Hematopoietic multipotent progenitor cell treated with erythropoietin and hydrocortisone succinate and interleukin-3 and kit ligand, for 17 days (in vitro differentiated cells): ENCODE data around the gene CAPN8.
A peak's percentile ranks its signal among the peaks of the same experiment; 100 is the strongest.

Source experiments
- DNase-seq: peaks from one replicate; pipeline ENCODE4 v3.0.0-alpha.2; 2015; ENCODE audit warnings: low spot score

The CAPN8 gene

GRCh38 chr1:223617323-223618070 lies 48.0 kb downstream of the CAPN8 start:
- no peak for DNase-seq

- no peak for DNase-seq
Measured at GRCh38 chr1:223616586-223616985, 48.9 kb downstream of the CAPN8 start.

- DNase-seq, result no peak
Measured at GRCh38 chr1:223611936-223612335, 53.6 kb downstream of the CAPN8 start.

GRCh38 chr1:223609977-223610376 lies 55.5 kb downstream of the CAPN8 start:
- DNase-seq, result no peak

- no peak for DNase-seq
Measured at GRCh38 chr1:223609066-223609465, 56.4 kb downstream of the CAPN8 start.

GRCh38 chr1:223558512-223558911 lies 107.0 kb downstream of the CAPN8 start:
- DNase-seq, result no peak

GRCh38 chr1:223557130-223557475 lies 108.4 kb downstream of the CAPN8 start:
- no peak for DNase-seq

- peak; percentile 9 for DNase-seq
Measured at GRCh38 chr1:223556414-223557129, 108.9 kb downstream of the CAPN8 start.

GRCh38 chr1:223553957-223554356 lies 111.5 kb downstream of the CAPN8 start:
- no peak for DNase-seq

- DNase-seq, result no peak
Measured at GRCh38 chr1:223551610-223552009, 113.9 kb downstream of the CAPN8 start.

GRCh38 chr1:223549740-223550139 lies 115.8 kb downstream of the CAPN8 start:
- no peak for DNase-seq

- no peak for DNase-seq
Measured at GRCh38 chr1:223547316-223548114, 118.0 kb downstream of the CAPN8 start.

- DNase-seq, result no peak
Measured at GRCh38 chr1:223545343-223545742, 120.2 kb downstream of the CAPN8 start.

GRCh38 chr1:223543560-223543959 lies 121.9 kb downstream of the CAPN8 start:
- DNase-seq, result no peak

- DNase-seq, result no peak
Measured at GRCh38 chr1:223542831-223543230, 122.7 kb downstream of the CAPN8 start.

- DNase-seq, result no peak
Measured at GRCh38 chr1:223540485-223541106, 124.9 kb downstream of the CAPN8 start.

- no peak for DNase-seq
Measured at GRCh38 chr1:223539750-223540149, 125.8 kb downstream of the CAPN8 start.

GRCh38 chr1:223538981-223539380 lies 126.5 kb downstream of the CAPN8 start:
- no peak for DNase-seq

GRCh38 chr1:223535319-223535718 lies 130.2 kb downstream of the CAPN8 start:
- no peak for DNase-seq

- no peak for DNase-seq
Measured at GRCh38 chr1:223534677-223535076, 130.8 kb downstream of the CAPN8 start.

GRCh38 chr1:223533708-223534107 lies 131.8 kb downstream of the CAPN8 start:
- DNase-seq, result no peak

- DNase-seq, result peak; percentile 24
Measured at GRCh38 chr1:223531742-223532341, 133.7 kb downstream of the CAPN8 start.
